Activated CD8-positive, alpha-beta memory T cell treated with anti-CD3 and anti-CD28 coated beads, Interleukin-2, amount 50 U/mL, for 48 hours (primary cell): ENCODE data around the gene ZFYVE26.
"Not testable (repeated sequence)": the region's sequence is repeated elsewhere in the genome, so short reads cannot be mapped to it uniquely, and the experiment has no call there.

ENCODE experiments used
- DNase-seq: peaks from one replicate; pipeline ENCODE4 v3.0.0-alpha.2; 2020

ZFYVE26 gene

DNA sequence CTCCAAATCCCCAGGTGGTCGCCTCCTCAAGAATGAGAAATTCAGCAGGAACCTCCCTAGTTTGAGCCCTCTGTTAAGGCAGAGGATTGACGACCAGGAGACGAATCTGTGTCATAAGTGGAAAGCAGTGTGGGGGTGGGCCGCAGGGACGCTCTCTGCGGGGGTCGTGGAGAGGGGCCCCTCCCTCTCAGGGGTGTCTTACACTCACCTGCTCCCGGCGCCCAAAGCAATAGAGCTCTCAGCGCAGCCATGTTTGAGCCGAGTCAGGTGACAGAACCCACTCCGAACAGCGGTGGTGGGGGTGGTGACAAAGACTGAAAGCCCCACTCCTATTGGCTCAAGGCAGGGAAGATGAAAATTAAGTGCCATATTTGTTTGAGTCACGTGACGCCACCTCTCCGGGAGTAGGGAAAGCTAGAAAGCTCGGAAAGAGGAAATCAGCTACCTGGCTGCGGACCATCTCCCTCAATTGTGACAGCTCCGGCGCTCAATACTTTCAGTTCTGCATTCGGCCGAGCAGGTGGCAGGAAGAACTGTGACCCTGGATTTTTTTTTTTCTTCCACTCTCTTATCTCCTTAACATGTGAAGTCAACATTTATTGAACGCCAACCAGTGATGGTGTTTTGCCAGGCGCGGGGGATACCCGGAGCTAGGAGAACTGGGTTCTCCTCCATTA is at the start of gene ZFYVE26:
ZFYVE26 (minus strand) TSS at position 265 of the 677 bp plus-strand sequence. CDS start 627 bp downstream, outside the sequence.
- DNase-seq: peak; percentile 87

DNA sequence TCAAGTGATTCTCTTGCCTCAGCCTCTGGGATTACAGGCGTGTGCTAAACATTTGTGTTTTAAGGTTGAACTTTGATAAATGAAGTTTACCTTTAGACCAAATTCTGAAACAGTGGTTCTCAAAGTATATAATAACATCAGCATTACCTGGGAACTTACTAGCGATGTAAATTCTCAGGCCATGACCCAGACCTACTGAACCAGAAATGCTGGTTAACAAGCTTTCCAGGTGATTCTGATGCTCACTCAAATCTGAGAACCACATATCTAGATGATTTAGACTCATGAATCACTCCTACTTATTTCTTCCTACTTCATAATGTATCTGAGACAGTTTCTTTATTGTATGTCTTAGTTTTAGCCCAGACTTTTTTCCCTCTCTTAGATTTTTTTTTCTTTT is 46.8 kb upstream of the ZFYVE26 start:
- DNase-seq: no peak

DNA sequence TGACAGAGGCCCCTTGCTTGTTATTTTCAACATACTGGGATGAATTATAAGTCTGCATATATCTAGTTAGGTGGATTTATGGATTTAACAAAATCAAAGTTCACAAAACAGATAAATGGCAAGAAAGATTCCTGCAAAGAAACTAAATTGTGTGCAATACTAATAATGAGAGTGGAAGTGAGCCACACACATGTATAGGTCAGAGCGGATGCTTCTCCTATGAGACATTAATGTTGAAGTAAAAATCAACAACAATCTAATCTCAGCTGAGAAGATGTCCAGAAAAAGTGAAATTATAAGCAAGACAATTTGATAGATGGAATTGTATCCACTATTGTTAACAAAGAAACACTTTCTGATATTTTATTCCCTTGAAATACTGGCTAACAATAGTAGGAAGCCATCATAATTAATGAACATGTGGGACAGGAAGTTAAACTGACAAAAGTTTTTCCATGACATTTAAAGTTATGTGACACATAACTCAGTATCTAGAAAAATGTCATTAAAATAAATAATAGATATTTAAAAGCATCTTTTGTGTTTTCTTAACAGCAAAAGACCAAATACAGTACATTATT is 42.9 kb upstream of the ZFYVE26 start:
- no peak for DNase-seq

DNA sequence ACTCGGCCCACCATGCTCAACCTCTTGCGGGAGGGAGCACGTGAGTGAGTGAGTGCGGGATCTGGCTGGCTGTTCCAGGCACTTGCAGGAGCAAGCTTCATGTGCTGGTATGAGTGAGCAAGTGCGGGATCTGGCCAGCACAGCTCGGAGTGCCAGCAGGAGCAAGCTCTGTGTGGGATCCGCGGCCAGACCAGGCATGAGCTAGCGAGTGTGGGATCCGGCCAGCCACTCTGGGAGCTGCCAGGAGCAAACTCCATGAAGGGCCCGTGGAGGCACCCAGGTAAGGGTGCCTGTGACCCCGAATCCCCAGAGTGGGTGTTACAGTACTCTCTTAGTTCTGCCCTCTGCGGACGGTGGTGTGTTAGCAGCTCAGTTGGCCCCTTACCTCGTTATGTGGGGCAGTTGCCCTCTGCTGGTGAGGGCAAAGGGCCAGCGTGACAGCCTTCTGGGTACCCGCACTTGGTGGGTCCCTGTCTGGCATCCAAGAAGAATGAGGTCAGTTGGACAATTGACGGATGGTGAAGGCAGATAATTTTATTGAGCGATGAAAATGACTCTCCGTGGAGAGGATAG is 41.5 kb upstream of the ZFYVE26 start:
- DNase-seq: no peak

DNA sequence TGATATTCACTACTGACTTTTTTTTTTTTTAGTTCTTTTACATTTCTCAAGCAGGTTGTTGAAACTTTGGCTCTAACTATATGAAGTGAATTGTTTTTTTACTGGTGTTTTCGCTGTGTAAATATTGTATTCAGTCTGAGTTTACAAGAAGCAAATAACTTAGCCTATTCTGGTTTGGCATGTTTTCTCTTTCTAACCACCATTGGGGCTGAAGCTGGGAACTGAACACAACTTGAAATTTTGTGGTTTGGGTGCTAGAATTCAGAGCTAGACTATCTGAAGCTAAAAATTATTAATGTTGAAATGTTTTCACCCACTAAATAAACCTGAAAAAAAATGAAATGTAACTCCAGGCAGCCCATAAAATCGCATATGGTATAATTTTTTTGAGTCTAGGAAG is 40.4 kb upstream of the ZFYVE26 start:
- no peak for DNase-seq

DNA sequence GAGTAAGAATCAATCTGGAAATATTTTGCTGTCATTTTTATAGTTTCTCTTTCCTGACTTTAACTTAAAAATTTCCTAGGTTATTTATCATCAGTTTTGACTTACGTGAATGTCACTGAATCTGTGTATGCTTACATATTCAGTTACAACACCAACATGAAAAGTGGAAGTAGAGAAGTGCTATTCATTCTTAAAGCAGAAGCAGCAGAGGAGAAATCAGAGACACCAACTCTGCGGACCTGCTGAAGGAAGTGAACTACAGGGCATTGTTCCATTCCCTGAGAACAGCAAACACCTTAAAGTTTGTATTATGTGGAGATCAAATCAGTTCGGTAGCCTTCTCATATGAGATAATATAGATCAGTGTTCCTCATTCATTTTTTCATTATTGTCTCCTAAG is 37.3 kb upstream of the ZFYVE26 start:
- no peak for DNase-seq

DNA sequence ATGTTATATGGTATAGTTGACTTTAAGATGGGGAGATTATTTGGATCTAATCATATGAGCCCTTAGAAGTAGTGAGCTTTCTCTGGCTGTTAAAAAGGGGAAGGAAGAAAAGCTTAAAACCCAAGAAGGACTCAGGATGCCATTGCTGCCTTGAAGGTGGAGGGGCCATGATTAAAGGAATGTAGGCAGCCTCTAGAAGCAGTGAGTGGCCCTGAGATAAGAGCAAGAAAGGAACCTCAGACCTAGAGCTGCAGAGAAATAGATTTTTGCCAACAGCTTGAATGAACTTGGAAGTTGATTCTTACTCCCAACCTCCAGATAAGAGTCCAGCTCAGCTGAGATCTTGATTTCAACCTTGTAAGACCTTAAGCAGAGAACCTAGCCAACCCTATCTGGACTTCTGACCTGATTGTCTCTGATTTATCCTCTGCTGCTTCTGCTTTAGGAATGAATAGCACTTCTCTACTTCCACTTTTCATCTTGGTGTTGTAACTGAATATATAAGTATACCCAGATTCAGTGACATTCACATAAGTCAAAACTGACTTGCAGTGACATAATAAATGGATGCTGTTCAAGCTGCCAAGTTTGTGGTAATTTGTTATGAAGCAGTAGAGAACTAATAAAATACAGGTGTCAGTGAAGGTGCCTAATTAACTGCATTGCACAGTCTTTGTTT is 36.7 kb upstream of the ZFYVE26 start:
- no peak for DNase-seq

DNA sequence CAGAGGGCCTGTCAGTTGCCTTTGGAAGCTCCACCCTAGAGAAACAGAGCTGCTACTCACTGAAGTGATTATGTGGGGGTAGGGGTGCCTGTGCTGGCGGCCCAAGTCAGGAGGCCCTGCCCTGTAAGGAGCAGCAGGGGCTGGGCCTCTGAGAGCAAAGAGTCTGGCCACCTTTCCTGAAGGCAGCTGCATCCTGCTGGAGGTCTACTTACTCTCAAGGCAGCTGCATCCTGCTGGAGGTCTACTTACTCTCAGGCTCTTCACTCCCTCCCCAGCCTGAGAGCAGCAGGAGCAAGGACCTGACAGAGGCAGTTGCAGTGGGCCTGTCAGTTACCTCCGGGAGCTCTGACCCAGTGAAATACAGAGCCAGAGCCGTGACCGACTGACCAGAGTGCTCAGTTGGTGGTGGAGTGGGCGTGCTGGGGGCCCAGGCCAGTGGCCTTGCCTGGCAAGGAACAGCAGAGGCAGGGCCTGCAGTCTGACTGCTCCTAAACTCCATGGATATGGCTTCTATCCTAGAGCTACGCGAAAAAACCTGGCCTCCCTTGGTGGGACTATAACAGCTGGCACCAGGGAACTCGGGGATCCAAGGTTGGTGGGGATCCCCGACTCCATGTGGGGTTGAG is 35.5 kb upstream of the ZFYVE26 start:
- DNase-seq: no peak

DNA sequence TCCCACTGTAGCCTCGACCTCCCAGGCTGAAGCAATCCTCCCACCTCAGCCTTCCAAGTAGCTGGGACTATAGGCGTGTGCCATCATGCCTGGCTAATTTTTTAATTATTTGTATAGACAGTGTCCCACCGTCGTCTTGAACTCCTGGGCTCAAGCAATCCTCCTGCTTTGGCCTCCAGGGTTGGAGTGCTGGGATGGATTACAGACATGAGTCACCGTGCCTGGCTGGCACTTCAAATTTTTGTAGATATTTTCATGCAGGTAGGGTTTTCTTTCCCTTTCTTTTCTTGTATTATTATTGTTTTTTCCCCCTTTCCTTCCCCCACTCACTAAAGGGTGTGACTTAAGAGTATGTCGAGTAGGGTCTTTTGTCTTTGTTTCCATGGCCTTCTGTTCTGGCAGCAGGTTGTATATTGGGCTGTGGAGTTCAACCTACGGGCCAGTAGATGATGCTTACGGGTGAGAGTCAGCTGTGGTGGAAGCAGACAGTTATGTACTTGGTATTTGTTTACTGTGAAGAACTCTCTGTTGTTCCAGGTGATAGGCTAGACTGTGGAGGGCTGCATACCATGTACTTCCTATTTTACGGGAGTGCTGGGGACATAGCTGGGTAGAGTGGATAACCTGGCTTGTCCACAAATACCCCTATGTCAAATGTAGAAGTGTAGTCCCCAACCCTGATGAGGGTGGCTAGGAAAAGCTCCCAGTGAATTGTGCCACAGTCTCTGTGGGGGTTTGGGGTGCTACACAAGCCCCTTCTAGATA is 33.9 kb upstream of the ZFYVE26 start:
- no peak for DNase-seq

DNA sequence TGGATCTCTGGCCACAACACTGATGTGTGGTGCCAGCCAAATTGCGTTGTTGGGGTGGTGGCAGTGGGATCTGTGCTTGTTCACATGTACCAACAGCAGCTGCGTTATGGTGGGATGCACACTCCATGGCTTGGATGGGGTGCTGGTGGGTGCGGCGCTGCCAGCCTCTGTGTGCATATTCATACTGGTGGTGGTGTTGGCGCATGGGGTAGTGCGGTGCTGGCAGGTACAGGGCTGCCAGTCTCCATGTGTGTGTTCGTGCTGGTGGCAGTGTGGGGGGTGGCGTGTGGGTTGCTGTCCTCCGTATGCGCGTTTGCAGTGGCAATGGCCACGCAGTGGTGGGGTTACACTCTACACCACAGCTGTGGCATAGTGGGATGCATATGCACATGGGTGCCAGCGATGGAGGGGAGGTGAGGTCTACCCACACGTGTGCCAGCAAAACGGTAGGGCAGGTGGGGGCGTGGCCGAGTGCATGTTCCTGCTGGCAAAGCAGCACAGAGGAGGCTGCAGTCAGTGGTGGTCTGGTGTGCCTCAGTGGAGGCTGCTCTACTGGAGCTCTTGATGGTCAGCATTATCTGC is 29.7 kb upstream of the ZFYVE26 start:
- DNase-seq: no peak

DNA sequence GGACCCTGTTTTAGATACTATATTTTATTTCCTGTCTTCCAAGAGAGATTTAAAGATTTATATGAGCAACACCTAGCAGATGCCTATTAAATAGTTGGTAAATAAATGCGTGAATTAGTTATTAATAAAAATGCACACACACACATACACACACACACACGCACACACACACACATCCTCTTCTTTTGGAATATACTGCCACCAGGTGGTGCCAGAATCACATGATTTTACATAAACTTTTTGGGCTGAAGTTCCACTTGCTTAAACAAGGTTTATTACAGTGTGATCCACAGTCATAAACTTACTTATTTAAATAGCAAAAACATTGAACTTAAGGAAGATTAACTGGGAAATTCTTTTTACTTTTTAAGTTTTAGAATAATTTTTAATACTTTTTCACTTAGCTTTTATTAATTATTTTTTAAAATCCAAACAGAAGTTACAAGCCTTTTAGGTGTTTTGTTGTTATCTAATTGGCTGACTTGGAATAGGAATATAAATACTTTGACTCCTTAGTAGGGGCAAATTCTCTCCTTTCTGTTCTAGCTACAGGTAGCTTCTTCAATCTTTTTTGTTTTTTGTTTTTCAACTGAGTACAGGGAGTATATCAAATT is 20.7 kb upstream of the ZFYVE26 start:
- DNase-seq: no peak

DNA sequence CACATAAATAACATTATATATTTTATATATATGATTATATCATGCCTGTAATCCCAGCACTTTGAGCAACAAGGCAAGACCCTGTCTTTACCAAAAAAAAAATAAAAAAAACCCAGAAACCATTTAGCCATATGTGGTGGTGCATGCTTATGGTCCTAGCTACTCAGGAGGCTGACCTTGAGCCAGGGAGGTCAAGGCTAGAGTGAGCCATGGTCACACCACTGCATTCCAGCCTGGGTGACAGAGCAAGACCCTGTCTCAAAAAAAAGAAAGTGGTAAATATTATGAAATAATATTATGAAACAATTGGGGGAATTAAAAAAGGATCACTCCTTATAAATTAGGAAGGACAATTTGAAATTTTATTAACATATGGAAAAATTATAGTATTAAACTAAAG is 19.2 kb upstream of the ZFYVE26 start:
- no peak for DNase-seq

DNA sequence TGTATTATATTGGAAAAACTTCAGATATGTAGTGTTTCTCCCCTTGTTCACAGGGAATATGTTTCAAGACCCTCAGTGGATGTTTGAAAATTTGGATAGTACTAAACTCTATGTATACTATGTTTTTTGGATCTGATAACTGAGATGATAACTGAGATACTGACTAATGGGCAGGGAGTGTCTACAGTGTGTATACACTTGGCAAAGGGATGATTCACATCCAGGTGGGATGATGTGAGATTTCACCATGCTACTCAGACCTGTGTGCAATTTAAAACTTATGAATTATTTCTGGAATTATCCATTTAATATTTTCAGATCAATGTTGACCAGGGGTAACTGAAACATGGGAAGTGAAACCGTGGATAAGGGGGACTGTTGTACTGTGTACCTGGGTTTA is 17.0 kb upstream of the ZFYVE26 start:
- DNase-seq: no peak

DNA sequence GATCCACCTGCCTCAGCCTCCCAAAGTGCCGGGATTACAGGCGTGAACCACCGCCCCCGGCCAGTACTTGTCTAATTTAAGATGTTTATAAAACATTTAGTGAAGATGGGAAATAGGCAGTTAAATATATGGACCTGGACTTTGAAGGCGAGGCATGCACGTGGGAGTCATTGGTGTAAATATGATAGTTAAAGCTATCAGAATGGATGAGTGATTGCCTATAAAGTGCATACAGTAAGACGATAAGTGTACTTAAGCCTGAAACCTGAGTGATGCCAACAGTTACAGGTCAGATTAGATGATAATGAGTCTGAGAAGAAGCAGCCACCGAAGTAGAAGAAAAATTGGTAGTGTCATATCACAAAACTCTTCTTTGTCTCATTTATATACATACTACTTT is 14.7 kb upstream of the ZFYVE26 start:
- no peak for DNase-seq

DNA sequence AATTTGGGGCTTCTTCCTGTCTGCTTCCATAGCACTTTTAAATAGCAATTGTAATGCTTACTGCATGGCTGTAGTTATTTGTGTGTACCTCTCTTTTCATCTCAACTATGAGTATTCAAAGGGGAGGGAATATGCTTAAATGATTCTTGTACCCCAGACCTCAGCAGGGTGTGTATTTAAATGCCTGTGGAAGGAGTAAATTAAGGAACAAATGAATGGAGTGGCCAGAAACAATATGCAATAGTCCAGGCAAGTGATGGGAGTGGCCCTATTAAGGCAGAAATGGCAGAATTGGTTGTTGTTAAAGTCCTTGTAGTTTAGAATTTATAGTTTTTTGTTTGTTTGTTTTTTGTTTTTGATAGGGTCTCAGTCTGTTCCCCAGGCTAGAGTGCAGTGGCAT is 4.7 kb upstream of the ZFYVE26 start:
- DNase-seq: no peak

DNA sequence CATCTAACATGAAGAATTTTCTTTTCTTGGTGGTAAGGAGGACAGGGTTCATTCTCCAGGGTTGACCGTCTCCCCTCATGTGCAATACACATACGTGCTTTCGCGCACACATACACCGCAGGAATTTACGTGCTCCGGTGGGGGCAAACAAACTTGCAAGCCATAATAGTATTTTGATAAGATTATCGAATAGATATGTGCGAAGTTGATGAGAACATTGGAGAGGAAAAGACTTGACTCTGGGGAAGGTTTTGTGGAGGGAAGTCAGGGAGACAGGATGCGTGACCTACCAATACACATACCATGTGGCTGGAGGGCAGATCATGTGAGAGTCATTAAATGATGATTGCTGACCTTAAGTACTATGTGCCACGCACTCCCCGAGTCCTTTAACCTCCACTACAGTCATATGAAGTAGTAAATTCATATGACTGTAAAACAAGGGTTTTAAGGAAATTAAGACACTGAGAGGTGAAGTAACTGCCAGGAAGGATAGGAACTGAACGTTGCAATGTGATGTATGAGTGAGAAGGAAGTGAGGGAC is 4.1 kb upstream of the ZFYVE26 start:
- no peak for DNase-seq

DNA sequence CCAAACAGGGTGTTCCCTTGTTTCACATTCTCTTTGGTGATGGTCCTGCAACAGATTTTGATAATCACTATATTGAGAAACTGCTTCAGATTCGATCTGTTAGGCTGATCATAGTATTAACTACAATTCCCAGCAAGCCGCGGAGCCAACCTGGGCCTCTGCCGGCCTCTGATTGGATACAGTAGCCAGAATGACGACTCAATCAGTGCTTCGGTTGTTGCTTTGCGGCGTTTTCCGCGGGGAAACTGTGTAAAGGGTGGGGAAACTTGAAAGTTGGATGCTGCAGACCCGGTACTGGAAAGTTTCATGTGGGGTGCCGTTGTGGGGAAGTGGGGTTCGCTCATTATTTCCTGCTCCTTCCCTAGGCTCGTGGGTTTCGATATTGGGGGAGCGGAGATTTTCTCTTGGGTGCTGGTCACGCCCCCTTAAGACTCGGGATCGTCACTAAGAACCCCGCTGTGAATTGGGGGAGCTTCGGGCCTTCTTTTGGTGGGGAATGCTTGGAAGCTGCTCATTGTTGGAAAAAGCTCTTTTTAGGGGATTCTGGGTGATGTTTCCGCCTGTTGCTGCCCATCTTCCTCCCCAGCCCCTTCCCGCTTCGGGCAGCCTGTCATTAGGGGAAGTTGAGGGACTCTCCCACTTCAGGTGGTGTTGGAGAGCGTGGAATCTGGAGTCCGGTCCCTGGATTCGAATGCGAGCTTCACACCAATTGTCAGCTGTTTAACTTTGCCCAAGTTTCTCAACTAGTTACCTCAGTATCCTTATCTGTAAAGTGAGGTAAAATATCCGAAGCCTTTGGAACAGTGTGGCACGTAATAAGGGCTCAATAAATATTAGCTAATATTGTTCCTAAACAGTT is 3.4 kb upstream of the ZFYVE26 start, which contains the start of gene RAD51B:
RAD51B (plus strand) TSS at position 217 of the 859 bp plus-strand sequence.
- peak; percentile 89 for DNase-seq

DNA sequence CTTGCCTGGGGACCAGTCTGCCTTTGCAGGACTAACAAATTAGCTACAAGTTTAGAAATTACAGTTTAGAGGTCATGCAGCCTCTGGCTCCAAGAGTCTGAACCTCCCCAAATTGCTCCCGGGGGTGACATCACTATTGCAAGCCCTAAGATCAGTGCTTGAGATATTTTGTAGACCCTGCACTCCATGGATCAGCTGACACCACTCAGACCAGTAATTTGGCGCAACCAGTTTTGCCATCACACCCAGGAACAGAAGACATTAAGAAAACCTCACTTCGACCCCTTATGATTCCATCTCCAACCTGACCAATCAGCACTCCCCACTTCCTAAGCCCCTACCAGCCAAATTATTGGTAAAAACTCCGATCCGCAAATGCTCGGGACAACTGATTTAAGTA is 2.1 kb upstream of the ZFYVE26 start:
- DNase-seq: not testable (repeated sequence)

DNA sequence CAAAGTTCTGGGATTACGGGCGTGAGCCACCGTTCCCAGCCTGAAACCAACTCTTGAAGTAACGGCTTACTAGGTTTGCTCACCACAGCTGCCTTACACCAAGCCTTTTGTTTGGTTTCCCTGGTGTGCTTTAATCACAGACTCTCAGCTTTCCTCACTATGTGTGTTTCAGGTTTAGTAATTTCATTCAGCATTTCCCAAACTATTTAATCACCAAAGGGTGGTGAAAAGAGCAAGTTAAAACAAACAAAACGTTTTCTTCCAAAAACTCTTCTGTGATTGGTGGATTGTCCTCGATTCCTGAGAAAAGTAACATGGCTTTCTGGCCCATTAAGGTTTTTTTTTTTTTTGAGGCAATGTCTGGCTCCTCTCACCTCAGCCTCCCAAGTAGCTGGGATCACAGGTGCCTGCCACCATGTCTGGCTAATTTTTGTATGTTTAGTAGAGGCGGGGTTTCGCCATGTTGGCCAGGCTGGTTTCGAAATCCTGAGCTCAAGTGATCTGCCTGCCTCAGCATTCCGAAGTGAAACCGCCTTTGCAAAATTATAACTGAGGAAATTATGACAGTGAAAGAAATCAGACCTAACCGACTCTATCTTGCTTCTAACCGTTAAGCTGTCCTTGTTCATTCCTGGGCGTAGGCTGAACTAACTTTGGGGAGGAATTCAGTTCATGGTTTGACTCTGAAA is 1.5 kb upstream of the ZFYVE26 start:
- DNase-seq: no peak
